Stimulated activated naive CD8-positive, alpha-beta T cell treated with anti-CD3 and anti-CD28 coated beads, Interleukin-15, Interleukin-2, amounts not matched to agents 100 ng/mL and 50 ng/mL, for 24 hours (primary cell): ENCODE measurements around the gene LRRC3.

Experiments
- H3K27ac Mint-ChIP-seq: one replicate; pipeline ENCODE4 v1.8.0; 2021; ENCODE audit warnings: mild to moderate bottlenecking, mixed read lengths
- H3K27me3 Mint-ChIP-seq: one replicate; pipeline ENCODE4 v1.8.0; 2021; ENCODE audit warnings: mixed read lengths
- H3K36me3 Mint-ChIP-seq: one replicate; pipeline ENCODE4 v1.8.0; 2021; ENCODE audit warnings: low read depth, mixed read lengths
- H3K4me1 Mint-ChIP-seq: one replicate; pipeline ENCODE4 v1.8.0; 2021; ENCODE audit warnings: low read depth, mixed read lengths
- H3K4me3 Mint-ChIP-seq: one replicate; pipeline ENCODE4 v1.8.0; 2021; ENCODE audit warnings: mild to moderate bottlenecking, mixed read lengths
- H3K9me3 Mint-ChIP-seq: one replicate; pipeline ENCODE4 v1.8.0; 2021; ENCODE audit warnings: mixed read lengths

LRRC3 gene

DNA sequence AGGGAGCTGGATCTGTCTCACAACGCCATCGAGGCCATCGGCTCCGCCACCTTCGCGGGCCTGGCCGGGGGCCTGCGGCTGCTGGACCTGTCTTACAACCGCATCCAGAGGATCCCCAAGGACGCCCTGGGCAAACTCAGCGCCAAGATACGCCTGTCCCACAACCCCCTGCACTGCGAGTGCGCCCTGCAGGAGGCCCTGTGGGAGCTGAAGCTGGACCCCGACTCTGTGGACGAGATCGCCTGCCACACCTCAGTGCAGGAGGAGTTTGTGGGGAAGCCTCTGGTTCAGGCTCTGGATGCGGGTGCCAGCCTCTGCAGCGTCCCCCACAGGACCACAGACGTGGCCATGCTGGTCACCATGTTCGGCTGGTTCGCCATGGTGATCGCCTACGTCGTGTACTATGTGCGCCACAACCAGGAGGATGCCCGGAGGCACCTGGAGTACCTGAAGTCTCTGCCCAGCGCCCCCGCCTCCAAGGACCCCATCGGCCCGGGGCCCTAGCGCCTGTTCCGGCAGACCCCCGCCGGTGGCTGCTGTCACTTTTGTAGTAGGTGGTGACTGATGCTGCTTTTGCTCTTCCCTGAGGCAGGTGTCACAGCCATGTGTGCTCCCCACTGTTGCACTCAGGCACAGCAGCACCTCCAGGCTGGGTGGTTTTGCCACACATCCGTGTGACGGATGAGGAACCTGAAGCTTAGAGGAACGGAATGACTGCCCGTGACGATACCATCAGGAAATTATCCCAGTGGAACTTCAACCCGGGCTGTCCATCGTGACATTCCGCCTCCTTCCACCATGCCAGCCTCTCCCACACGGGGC is 1.8 kb downstream of the LRRC3 start:
- Mint-ChIP-seq H3K9me3 (no peaks in the 10 kb centered on the region), H3K27ac (no peak overlapping the region), H3K4me1 (no peaks in the 10 kb centered on the region), H3K36me3 (no peaks in the 10 kb centered on the region), H3K27me3 (peaks cover 16% of the 10 kb centered on the region), H3K4me3 (no peak overlapping the region)

DNA sequence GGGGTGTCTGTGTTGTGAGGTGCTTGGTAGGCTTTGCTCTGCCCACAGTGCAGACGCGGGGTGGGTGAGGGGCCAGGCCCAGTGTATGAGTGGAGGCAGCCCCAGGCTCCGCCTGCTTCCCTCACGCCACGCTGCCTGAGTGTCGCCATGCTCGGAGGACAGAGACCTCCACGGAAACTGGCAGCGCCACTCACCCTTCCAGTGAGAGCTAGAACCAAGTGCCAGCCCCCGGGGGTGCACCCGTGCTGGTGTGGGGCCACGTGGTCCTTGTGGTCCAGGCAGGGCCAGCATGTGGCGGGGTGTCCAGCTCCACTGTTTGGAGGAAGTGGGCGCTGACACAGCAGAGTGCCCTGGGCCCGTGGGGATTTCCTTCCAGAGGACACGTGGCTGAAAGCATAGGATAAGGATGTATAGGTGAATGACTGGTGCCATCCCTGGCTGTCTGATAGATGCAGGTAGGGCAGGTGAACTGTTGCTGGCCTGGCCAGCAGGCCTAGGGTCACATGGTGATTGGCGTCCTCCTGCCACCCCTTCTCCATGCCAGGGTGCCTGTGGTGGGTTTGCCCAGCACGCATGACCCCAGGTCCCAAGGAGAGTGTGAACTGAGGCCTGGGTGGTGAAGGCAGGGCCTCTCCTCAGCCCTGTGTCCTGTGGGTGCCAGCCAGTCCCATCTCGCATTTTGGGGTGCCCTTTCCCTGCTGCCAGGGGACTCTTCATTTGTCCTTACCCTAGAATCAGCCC is 3.8 kb downstream of the LRRC3 start:
- H3K27me3 Mint-ChIP-seq = peaks cover 4% of the 10 kb centered on the region
- H3K36me3 Mint-ChIP-seq = no peaks in the 10 kb centered on the region
- no peak overlapping the region for H3K27ac Mint-ChIP-seq
- no peaks in the 10 kb centered on the region for H3K9me3 Mint-ChIP-seq
- H3K4me3 Mint-ChIP-seq = no peak overlapping the region
- H3K4me1 Mint-ChIP-seq = no peaks in the 10 kb centered on the region

DNA sequence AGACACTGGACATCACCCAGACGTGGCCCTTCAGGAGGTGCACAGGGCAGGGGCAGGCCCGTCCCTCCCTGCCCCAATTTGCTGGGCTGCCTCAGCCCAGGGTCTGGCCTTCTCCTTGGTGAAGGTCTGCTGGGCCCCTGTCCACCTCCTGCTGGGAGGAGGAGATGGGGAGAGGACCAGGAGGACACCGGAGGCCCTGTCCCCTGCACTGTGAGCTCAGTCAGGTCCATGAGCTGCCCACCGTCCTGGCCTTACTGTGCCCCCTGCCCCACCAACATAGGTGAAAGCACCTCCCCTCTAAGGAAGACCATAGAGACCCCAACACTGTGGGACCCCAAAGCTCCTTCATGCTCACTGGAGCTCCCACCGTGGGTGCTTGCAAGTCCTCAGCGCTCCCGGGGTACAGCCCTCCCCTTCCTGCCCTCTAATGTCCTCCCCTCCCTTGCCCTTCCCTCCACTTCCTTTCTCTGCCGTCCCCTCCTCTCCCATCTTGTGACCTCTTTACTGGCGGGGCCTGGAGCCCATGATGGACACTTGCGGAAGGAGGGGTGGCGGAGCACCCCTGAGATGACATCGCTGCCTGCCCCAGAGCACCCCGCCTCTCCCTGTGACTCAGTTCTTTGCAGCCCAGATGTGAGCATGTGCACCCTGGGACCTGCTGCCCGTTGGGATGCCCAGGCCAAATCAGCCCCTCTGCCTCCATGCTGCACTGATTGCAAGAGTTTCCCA is 4.6 kb downstream of the LRRC3 start:
- Mint-ChIP-seq H3K4me1 (no peaks in the 10 kb centered on the region), H3K9me3 (no peaks in the 10 kb centered on the region), H3K27me3 (no peaks in the 10 kb centered on the region), H3K36me3 (no peaks in the 10 kb centered on the region), H3K27ac (no peak overlapping the region), H3K4me3 (no peak overlapping the region)

DNA sequence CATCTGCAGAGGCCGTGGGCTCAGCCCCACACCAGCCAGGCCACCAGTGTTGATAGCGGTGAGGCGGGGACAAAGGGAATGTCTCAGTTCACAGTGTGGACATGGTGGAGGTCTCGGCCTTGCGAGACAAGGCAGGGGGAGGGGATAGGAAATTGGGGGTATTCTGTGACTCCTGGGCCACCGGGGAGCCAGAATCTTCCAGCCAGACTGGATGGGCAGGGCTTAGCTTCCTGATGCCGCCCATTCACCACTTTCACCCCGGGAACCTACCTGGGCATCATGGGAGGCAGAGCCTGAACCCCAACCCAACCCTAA is 5.1 kb downstream of the LRRC3 start:
- no peak overlapping the region for H3K27ac Mint-ChIP-seq
- H3K9me3 Mint-ChIP-seq = no peaks in the 10 kb centered on the region
- H3K27me3 Mint-ChIP-seq = no peaks in the 10 kb centered on the region
- no peaks in the 10 kb centered on the region for H3K4me1 Mint-ChIP-seq
- H3K36me3 Mint-ChIP-seq = no peaks in the 10 kb centered on the region
- H3K4me3 Mint-ChIP-seq = no peak overlapping the region

DNA sequence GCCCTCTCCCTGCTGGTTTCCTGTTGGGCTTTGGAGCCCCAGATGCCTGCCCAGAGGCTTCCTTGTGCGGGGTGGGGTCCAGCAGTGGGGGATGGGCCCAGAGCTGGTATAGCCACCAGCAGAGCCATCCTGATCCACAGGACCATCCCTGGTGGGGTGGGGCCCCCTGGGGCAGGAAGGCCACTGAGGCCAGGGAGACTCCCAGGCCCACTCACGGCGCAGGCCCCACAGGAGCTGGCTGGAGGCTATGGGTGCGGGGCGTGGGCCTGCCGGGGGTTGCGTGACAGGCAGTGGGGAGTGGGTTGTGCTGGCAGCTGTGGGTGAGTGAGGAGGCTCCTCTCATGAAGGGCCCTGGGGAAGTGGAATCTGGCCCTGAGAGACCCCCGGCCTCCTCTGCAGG is 5.7 kb downstream of the LRRC3 start:
- Mint-ChIP-seq H3K9me3 (no peaks in the 10 kb centered on the region), H3K4me1 (no peaks in the 10 kb centered on the region), H3K27me3 (no peaks in the 10 kb centered on the region), H3K4me3 (no peak overlapping the region), H3K36me3 (no peaks in the 10 kb centered on the region), H3K27ac (no peak overlapping the region)

DNA sequence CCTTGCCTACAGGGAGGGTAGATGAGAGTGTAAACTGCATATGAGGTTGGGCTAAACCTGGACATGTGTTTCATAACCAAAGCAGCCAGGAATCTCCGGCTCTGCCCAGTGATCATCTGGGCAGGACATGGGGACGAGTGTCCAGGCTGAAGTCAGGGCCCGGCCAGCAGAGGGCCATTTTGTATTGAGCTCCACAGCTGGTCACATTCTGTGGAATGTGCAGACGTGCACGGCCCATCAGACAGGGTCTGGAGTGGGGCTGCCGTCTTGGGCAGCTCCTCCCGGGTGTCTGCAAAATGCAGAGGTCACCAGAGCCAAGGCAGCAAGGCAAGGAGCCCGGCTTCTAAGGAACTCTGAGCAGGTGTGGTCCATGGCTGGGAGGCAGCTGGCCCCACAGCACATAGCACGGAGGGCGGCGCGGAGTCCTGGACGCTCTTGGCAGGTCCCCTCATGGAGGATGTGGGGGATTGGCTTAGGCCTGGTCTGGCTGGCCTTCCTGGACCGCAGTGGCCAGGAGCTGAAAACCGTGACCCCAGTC is 6.2 kb downstream of the LRRC3 start:
- no peaks in the 10 kb centered on the region for H3K4me1 Mint-ChIP-seq
- no peak overlapping the region for H3K27ac Mint-ChIP-seq
- no peaks in the 10 kb centered on the region for H3K27me3 Mint-ChIP-seq
- H3K4me3 Mint-ChIP-seq = no peak overlapping the region
- no peaks in the 10 kb centered on the region for H3K36me3 Mint-ChIP-seq
- H3K9me3 Mint-ChIP-seq = no peaks in the 10 kb centered on the region

DNA sequence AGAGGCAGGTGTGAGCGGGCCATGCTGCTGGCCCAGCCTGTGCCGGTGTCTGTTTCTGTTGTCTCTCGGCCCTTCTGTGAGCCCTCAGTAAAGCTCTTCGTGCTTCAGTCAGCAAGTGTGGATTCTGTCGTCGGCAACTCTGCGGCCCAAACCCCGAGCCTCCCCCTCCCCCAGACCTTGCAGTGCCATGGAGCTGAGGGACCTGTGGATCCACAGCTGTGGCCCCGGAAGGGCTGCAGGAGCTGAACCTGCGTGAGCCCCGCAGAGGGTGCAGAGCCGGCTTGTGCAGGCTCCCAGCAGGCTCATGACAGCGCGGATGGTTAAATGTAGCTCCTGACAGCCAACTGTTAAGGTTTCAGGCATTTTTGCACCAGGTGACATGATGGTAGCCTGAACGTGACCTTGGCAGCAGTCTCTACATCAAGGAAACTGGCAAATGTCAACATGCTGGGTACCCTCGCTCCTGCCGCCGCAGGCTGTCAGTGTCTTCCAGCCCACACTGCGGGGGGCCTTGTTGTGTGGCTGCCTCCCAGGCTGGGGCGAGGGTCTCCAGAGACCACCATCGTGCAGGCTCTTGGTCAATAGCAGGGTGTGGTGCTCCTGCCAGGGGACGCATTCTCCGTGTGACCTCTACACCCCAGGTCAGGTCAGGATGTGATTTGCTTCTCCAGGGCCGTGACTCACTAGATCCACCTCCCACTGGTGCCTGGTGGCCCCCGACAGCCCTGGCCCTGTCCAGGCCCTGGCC is 7.0 kb downstream of the LRRC3 start:
- Mint-ChIP-seq H3K4me1 (no peaks in the 10 kb centered on the region), H3K4me3 (no peak overlapping the region), H3K9me3 (no peaks in the 10 kb centered on the region), H3K27me3 (no peaks in the 10 kb centered on the region), H3K36me3 (no peaks in the 10 kb centered on the region), H3K27ac (no peak overlapping the region)

DNA sequence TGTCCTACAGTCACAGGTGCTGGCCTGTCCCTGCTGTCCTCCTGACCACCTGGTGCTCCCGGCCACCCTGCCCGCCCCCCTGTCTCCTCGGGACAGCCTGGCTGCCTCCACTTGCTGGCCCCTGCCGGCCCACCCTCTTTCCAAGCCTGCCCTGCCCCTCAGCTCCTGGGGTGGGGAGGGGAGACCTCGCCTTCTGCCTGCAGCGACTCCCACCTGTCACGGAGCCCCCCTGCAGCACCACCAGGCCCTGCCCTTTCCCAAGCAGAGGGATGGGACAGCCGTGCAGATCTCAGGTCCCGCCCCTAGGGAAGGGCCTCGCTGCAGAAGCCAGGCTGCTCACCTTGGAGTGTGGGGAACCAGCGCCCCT is 7.5 kb downstream of the LRRC3 start:
- Mint-ChIP-seq H3K27me3 (no peaks in the 10 kb centered on the region), H3K9me3 (no peaks in the 10 kb centered on the region), H3K4me1 (no peaks in the 10 kb centered on the region), H3K4me3 (no peak overlapping the region), H3K36me3 (no peaks in the 10 kb centered on the region), H3K27ac (no peak overlapping the region)

DNA sequence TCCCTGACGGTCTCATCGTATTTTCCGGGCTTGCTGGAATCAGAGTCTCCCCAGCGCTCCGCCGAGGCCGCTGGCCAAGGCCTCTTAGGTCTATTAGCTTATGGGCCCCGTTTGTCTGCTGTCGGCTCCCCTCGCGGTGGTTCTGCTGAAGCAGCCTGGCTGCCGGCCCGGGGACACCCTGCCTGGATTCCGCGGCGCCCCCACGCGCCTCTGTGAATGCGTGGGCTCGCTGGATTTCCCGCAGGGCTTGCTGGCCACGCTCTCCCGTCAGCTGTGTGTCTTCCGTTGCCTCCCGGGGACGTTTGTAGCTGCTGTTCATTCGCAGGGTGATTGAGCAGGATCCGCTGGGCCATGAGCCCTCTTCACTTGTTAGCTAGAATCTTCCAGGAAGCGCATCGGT is 8.4 kb downstream of the LRRC3 start:
- Mint-ChIP-seq H3K27me3 (no peaks in the 10 kb centered on the region), H3K4me1 (no peaks in the 10 kb centered on the region), H3K4me3 (no peak overlapping the region), H3K27ac (no peak overlapping the region), H3K9me3 (no peaks in the 10 kb centered on the region), H3K36me3 (no peaks in the 10 kb centered on the region)

DNA sequence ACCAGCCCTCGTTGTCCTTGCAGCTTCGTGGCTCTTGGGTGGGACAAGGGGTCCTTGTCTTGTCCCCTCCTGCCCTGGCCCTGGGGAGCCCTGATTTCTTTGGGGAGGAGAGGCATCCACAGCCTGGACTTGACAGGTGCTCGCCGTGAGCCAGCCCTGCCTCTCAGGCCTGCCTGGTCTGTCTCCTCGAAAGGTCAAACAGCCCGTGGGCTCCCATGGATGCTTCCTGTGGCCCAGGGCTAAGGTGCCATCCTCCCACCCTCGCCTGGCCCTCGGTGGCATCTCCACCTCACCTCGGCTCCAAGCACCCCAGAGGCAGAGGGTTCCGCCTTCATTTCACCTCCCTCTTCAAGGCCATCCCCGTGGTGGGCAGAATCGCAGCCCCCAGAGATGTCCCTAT is 9.0 kb downstream of the LRRC3 start:
- Mint-ChIP-seq H3K36me3 (no peaks in the 10 kb centered on the region), H3K27me3 (no peaks in the 10 kb centered on the region), H3K4me3 (no peak overlapping the region), H3K4me1 (no peaks in the 10 kb centered on the region), H3K27ac (no peak overlapping the region), H3K9me3 (no peaks in the 10 kb centered on the region)

DNA sequence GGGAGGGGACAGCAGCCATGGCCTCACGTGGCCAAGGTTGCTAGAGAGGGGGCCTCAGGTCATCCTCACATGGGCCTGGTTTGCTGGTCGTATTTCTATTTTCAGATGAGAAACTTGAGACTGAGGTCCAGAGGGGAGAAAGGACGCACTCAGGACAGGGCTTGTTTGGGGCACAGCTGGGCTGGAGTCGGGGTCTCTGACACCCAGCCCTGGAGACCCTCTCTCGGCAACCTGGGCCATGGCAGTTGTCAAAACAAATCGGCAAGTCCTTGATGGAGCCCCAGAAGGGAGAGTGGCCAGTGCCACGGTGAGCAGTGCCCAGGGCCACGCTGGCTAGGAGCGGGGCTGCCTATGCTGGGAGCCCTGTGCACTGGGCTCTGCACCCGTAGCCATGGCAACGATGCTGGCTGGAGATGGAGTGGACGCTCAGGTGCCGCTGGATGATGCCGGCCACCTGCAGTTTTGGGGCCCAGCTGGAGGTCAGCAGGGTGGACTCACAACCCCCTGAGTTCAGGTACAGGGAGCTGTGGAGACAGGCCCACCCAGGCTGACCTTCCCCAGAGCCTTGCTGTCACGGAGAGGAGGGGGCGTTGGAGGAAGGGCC is 11.1 kb downstream of the LRRC3 start:
- Mint-ChIP-seq H3K36me3 (no peaks in the 10 kb centered on the region), H3K9me3 (no peaks in the 10 kb centered on the region), H3K27me3 (no peaks in the 10 kb centered on the region), H3K27ac (no peak overlapping the region), H3K4me1 (no peaks in the 10 kb centered on the region), H3K4me3 (no peak overlapping the region)

DNA sequence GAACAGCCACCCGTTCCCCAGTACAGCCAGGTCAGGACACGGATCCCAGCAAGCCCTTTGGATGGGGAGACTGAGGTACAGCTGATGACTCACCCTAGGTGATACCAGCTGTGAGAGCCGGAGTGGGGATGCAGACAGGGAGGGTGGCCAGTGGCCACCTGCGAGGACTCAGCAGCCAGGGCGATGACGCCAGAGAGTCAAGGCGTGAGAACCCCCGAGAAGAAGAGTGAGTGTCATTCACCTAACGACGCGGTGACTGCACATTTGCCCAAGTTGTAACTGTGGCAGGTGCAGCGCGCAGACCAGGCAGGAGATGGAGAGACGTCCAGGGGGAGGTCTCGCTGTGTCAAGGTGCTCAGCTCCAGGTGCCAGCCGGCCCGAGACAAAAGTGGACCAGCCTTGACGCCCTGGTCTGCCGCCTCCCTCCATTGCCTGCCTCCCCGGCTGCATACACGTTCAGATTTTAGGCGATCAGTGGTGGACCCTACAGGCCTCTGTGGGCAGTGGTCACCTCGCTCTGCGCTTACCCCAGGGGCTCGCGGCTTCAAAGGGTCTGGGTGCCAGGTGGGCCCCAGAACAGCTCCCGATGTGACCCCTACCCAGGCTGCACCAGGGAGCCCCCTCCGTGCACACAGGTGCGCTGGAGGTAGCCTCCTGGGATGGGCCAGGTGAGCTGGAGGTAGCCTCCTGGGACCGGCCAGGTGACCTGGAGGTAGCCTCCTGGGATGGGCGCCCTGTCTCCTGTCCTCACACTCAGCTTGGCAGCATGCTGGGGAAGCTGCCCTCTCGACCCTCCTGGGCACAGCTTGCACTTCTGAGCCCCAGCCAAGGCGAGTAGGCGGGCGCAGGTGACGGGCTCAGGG is 11.9 kb downstream of the LRRC3 start:
- Mint-ChIP-seq H3K9me3 (no peaks in the 10 kb centered on the region), H3K4me3 (no peak overlapping the region), H3K27me3 (no peaks in the 10 kb centered on the region), H3K36me3 (no peaks in the 10 kb centered on the region), H3K4me1 (no peaks in the 10 kb centered on the region), H3K27ac (no peak overlapping the region)

DNA sequence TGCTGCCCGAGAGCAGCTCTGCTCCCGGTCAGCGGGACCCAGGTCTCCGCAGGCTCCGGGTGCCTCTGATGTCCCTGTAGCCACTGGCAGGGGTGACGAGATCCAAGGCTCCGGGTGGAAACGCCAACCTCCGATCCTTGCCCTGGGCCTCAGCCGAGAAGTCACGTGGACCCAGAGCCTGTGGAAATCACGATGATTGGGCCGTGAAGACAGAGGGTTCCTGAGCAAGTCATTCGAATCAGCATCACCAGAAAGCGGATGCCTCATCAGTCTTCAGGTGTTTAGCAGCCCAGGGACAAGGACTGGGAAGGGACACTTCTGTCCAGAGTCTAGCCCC is 12.5 kb downstream of the LRRC3 start:
- Mint-ChIP-seq H3K27me3 (no peaks in the 10 kb centered on the region), H3K4me3 (no peak overlapping the region), H3K27ac (no peak overlapping the region), H3K9me3 (no peaks in the 10 kb centered on the region), H3K36me3 (no peaks in the 10 kb centered on the region), H3K4me1 (no peaks in the 10 kb centered on the region)

DNA sequence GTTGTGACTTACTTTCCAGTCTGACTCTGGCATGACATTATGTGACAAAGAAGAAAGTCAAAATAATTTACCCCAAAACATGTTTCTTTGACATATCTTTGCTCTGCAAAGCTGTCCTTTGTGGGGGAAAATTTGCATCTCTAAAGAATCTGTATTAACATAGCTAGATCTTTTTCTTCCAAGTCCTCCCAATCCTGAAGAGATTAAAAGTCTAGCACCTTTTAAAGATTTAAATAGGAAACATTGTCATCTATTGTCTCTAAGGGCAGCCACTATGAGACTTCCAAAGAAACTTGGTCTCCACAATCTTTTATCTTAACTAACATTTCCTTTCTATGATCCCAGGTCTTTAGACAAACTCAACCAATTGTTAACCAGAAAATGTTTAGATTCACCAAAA is 16.0 kb downstream of the LRRC3 start:
- no peaks in the 10 kb centered on the region for H3K4me1 Mint-ChIP-seq
- H3K9me3 Mint-ChIP-seq = no peaks in the 10 kb centered on the region
- no peaks in the 10 kb centered on the region for H3K27me3 Mint-ChIP-seq
- no peak overlapping the region for H3K4me3 Mint-ChIP-seq
- H3K27ac Mint-ChIP-seq = no peak overlapping the region
- no peaks in the 10 kb centered on the region for H3K36me3 Mint-ChIP-seq
